NCI-H460 (cell line): ENCODE results near the gene PTPRM. TPM values are rescaled to one million over a fixed set of nuclear protein-coding genes. Genes with fewer than 3 reads are reported as not detected.

Source experiments
- small RNA-seq, 2 experiments: library from RNA; depleted of rRNA; stranded (forward); fragments of <200 nt; gene quantifications; one replicate each; pipeline ENCODE3, GENCODE V24; 2014
- total RNA-seq: library from RNA; depleted of rRNA; stranded (reverse); fragments of >200 nt; shearing (Covaris generic); gene quantifications from 2 replicates; pipeline ENCODE4 v1.2.3, GENCODE V29; 2014

PTPRM gene
- total RNA-seq, 1 experiment from 2014 or later, result 129 TPM

Small RNA genes within 50 kb of the gene (small RNA-seq; reads per million reads assigned to genes)
- gene AP001094.1, result 0 to 0.02 reads per million in 2 experiments
- gene RF00012, result 0 to 0.12 reads per million in 2 experiments
